CD14-positive monocyte (primary cell): ENCODE measurements around the gene C1QTNF5. TPM values are rescaled to one million over a fixed set of nuclear protein-coding genes. Genes with fewer than 3 reads are reported as not detected.

Experiments
- DNase-seq, 3 donors: peaks; one replicate each; pipeline ENCODE4 v3.0.0-alpha.2; 2011 to 2022
- H2AFZ ChIP-seq: 2 replicates; pipeline ENCODE4 v1.6.0; 2012; ENCODE audit warnings: mild to moderate bottlenecking, low read depth, low read length, inconsistent platforms; ENCODE audit not compliant: insufficient read depth, poor library complexity, severe bottlenecking
- H3K27ac ChIP-seq, 2 donors: 1 replicate in 1 of 2; 2 replicates in 1 of 2; pipeline ENCODE4 v1.5.1; 2012 to 2013; ENCODE audit warnings: low read length in 2 of 2, control low read depth in 1 of 2, inconsistent platforms in 1 of 2, low read depth in 1 of 2, mild to moderate bottlenecking in 1 of 2
- H3K27me3 ChIP-seq, 2 donors: one replicate each; pipeline versions ENCODE4 v1.6.0 to v1.6.1; 2011 to 2013; ENCODE audit warnings: low read length in 2 of 2; ENCODE audit not compliant: control insufficient read depth in 2 of 2, insufficient read depth in 2 of 2
- H3K36me3 ChIP-seq, 2 donors: replicated peaks in 1 of 2; 1 replicate in 1 of 2; 2 replicates in 1 of 2; pipeline versions ENCODE4 v1.5.1 to v1.6.1; 2012 to 2013; ENCODE audit warnings: low read length in 2 of 2, control low read depth in 1 of 2, inconsistent platforms in 1 of 2, mild to moderate bottlenecking in 1 of 2; ENCODE audit not compliant: insufficient read depth in 2 of 2, control insufficient read depth in 1 of 2
- H3K4me1 ChIP-seq, 2 donors: 1 replicate in 1 of 2; 2 replicates in 1 of 2; pipeline versions ENCODE4 v1.5.1 to v1.6.1; 2012 to 2013; ENCODE audit warnings: low read length in 2 of 2, control low read depth in 1 of 2, inconsistent platforms in 1 of 2, mild to moderate bottlenecking in 1 of 2, moderate library complexity in 1 of 2; ENCODE audit not compliant: insufficient read depth in 2 of 2, control insufficient read depth in 1 of 2
- H3K4me2 ChIP-seq: replicated peaks from 2 replicates; pipeline ENCODE3; 2012; ENCODE audit warnings: low read length, moderate library complexity, mild to moderate bottlenecking; ENCODE audit not compliant: poor library complexity, severe bottlenecking; ENCODE audit errors: extremely low read depth
- H3K4me3 ChIP-seq, 3 experiments: fragments of 200-600 bp in 1 of 3; sonication (generic) in 1 of 3; replicated peaks in 1 of 3; 1 replicate in 2 of 3; 2 replicates in 1 of 3; pipeline ENCODE4 v1.5.1; 2011 to 2013; ENCODE audit warnings: low read length in 3 of 3, mild to moderate bottlenecking in 3 of 3, control low read depth in 2 of 3, low read depth in 2 of 3, inconsistent platforms in 1 of 3, moderate library complexity in 1 of 3
- H3K79me2 ChIP-seq: 2 replicates; pipeline ENCODE4 v1.6.0; 2012; ENCODE audit warnings: mild to moderate bottlenecking, control low read depth, inconsistent platforms, low read length, moderate library complexity; ENCODE audit not compliant: insufficient read depth
- H3K9ac ChIP-seq: 2 replicates; pipeline ENCODE4 v1.6.0; 2017; ENCODE audit warnings: low read length, mild to moderate bottlenecking; ENCODE audit not compliant: insufficient read depth, poor library complexity, severe bottlenecking
- H3K9me3 ChIP-seq, 2 donors: replicated peaks in 1 of 2; 1 replicate in 1 of 2; 2 replicates in 1 of 2; pipeline versions ENCODE4 v1.5.1 to v1.6.1; 2012 to 2013; ENCODE audit warnings: low read length in 2 of 2, control low read depth in 1 of 2; ENCODE audit not compliant: control insufficient read depth in 1 of 2, insufficient read depth in 1 of 2
- H4K20me1 ChIP-seq: 2 replicates; pipeline ENCODE4 v1.6.0; 2012; ENCODE audit warnings: mild to moderate bottlenecking, low read length, control low read depth, moderate library complexity; ENCODE audit not compliant: insufficient read depth
- H3K27ac Mint-ChIP-seq, 7 donors: one replicate each; pipeline ENCODE4 v1.8.0; 2020; ENCODE audit warnings: mild to moderate bottlenecking in 7 of 7, mixed read lengths in 7 of 7, moderate library complexity in 6 of 7, inconsistent platforms in 2 of 7
- H3K27me3 Mint-ChIP-seq, 3 donors: one replicate each; pipeline ENCODE4 v1.8.0; 2021 to 2022; ENCODE audit warnings: low read depth in 3 of 3, mild to moderate bottlenecking in 3 of 3, mixed read lengths in 3 of 3, moderate library complexity in 3 of 3, inconsistent platforms in 1 of 3
- H3K36me3 Mint-ChIP-seq, 2 donors: one replicate each; pipeline ENCODE4 v1.8.0; 2020; ENCODE audit warnings: mixed read lengths in 2 of 2, inconsistent platforms in 1 of 2, mild to moderate bottlenecking in 1 of 2
- H3K4me1 Mint-ChIP-seq: one replicate; pipeline ENCODE4 v1.8.0; 2020; ENCODE audit warnings: mild to moderate bottlenecking, mixed read lengths
- H3K4me3 Mint-ChIP-seq, 2 donors: one replicate each; pipeline ENCODE4 v1.8.0; 2020; ENCODE audit warnings: mild to moderate bottlenecking in 2 of 2, mixed read lengths in 2 of 2, moderate library complexity in 1 of 2
- H3K9me3 Mint-ChIP-seq, 7 donors: one replicate each; pipeline ENCODE4 v1.8.0; 2020 to 2022; ENCODE audit warnings: mixed read lengths in 7 of 7, mild to moderate bottlenecking in 6 of 7, moderate library complexity in 6 of 7, inconsistent platforms in 2 of 7
- CTCF ChIP-seq: fragments of 200-600 bp; IDR thresholded peaks from one replicate; pipeline ENCODE4 v1.8.0; 2022; ENCODE audit warnings: antibody characterized with exemption, mild to moderate bottlenecking
- WGBS: methylation state at CpG from one replicate; pipeline ENCODE4 v1.1.5; 2013; ENCODE audit warnings: missing lambda C conversion rate; ENCODE audit not compliant: insufficient coverage; 5-methylcytosine and 5-hydroxymethylcytosine counted together
- intact Hi-C, 2 donors: fragments of 100-400 bp; cut with micrococcal nuclease; formaldehyde crosslinking; loops; one replicate each; pipeline versions ENCODE4 v1.15.0 to v1.15.1; 2023
- polyA plus RNA-seq, 3 donors: library from polyadenylated mRNA; depleted of rRNA in 1 of 3; unstranded in 2 of 3; stranded (reverse) in 1 of 3; fragments of 300-500 nt in 2 of 3; fragments of >200 nt in 1 of 3; fragmentation: Illumina TruSeq in 2 of 3; gene quantifications; 1 replicate in 2 of 3; 2 replicates in 1 of 3; pipeline ENCODE4 v1.2.3, GENCODE V29; 2012 to 2021

The C1QTNF5 gene
- polyA plus RNA-seq, 3 donors: not detected

DNA sequence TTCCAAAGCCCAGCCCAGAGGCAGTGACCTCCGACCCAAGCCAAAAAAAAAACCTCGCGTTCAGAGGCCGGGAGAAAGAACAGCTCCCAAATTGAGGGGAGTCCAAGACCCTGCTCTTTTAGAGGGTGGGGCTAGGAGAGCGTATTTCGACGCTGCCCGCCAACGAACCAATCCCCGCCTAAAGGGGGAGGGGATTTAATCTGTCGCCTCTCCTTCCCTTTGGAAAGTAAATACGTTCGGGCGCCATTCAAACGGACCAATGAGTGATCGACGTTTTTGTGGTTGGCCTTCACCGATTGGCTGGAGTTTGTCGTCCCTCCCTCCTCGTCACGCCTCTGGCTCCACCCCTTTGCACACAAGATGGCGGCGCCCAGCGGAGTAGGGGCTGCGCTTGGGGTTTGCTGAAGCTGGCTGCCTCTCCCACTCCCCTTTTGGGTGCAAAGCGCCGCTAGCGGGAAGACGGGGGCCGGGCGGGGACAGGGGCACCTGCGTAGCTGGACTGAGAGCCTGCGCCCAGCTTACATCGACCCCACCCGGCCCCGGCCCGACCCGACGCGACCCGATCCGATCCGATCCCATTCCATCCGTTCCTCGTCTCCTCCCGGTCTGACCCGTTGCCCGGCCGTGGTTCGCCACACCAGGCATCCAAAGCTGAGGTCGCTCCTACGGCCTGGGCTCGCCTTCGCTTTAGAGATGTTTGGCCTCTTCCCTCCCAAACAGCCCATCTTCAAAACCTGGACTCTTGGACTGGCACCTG is 6.3 kb downstream of the C1QTNF5 start, which contains the start of gene RNF26:
TSS of gene RNF26 (plus strand) at position 354 of the 757 bp plus-strand sequence. CDS start 596 bp downstream, outside the sequence.
- DNase-seq: peak; percentile 94 to 98 (median 95)
- peaks cover 0 to 10% of the 10 kb centered on the region in 2 donors for H3K36me3 ChIP-seq
- peak within 1 kb of the TSS; percentile 89 for H3K9ac ChIP-seq
- H3K4me2 ChIP-seq: peak within 1 kb of the TSS; percentile 84
- H3K27ac ChIP-seq: peak within 1 kb of the TSS; percentile 25 to 93
- TF ChIP-seq CTCF: no peak
- under 1% methylated on average over 47 of the region's 54 CpGs for WGBS
- H3K4me1 ChIP-seq: peaks cover 15 to 29% of the 10 kb centered on the region in 2 donors
- intact Hi-C loops: no loop called here
- Mint-ChIP-seq H3K36me3 (peaks cover 16 to 21% of the 10 kb centered on the region in 2 donors), H3K9me3 (peaks cover 0 to 6% (median 0%) of the 10 kb centered on the region in 7 donors), H3K4me3 (peak within 1 kb of the TSS; percentile 94 to 100), H3K27ac (peak within 1 kb of the TSS; percentile 97 to 100 (median 98)), H3K27me3 (peaks cover 17 to 20% (median 17%) of the 10 kb centered on the region in 3 donors), H3K4me1 (peaks cover 29% of the 10 kb centered on the region)
- H3K9me3 ChIP-seq: peaks cover 0 to 8% of the 10 kb centered on the region in 2 donors
- H3K27me3 ChIP-seq: peaks cover 5 to 13% of the 10 kb centered on the region in 2 donors
- H3K4me3 ChIP-seq: peak within 1 kb of the TSS; percentile 65 to 95 (median 84)
- H3K79me2 ChIP-seq: peaks cover 27% of the 10 kb centered on the region
- H2AFZ ChIP-seq: peak within 1 kb of the TSS; percentile 94
- peaks cover 11% of the 10 kb centered on the region for H4K20me1 ChIP-seq

DNA sequence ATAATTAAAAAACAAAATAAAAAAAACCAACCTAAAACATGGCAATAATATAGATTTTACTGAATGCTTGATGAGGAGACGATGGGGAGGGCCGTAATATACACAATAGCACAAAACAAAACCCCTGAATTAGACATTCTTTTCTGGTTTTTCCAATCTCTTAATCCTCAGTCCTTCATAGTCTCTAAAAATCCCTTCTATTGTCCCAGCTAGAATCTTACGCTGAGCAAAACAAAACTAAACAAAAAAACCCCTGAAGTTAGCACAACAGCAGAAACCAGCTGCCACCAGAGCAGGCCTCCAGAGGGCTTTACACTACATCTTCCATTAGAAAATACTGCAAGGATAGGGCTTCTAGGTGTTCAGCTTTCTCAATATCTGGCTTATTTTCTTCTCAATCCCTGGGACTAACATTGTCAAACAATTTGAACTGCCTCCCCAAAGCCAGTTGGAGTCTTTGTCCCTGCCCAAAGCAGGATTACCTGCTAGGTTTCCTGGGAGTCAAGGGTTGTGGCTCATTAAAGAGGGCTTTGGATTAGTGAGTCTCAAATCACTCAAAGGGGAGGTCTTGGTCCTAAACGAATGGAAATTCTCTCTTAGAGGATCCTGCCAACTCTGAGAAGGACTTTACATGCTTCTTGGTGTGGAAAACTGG is 8.4 kb downstream of the C1QTNF5 start:
- Mint-ChIP-seq H3K4me1 (peaks cover 19% of the 10 kb centered on the region), H3K36me3 (peaks cover 8 to 14% of the 10 kb centered on the region in 2 donors), H3K27me3 (peaks cover 6 to 14% (median 12%) of the 10 kb centered on the region in 3 donors), H3K9me3 (no peaks in the 10 kb centered on the region), H3K27ac (peak overlapping the region in 2 of 7 donors; percentile 31 to 43), H3K4me3 (no peak overlapping the region)
- Histone ChIP-seq H3K4me1 (peaks cover 15 to 21% of the 10 kb centered on the region in 2 donors), H4K20me1 (no peaks in the 10 kb centered on the region), H3K4me3 (no peak overlapping the region), H3K27ac (no peak overlapping the region), H3K27me3 (no peaks in the 10 kb centered on the region), H3K79me2 (peaks cover 27% of the 10 kb centered on the region), H3K36me3 (peaks cover 0 to 9% of the 10 kb centered on the region in 2 donors), H3K9ac (no peak overlapping the region), H3K4me2 (no peak overlapping the region), H3K9me3 (no peaks in the 10 kb centered on the region), H2AFZ (peak overlapping the region; percentile 94)
- 100% methylated on average over 2 of the region's 4 CpGs for WGBS
- TF ChIP-seq CTCF: no peak
- no peak for DNase-seq
- intact Hi-C loops: no loop called here
